Measurements from ENCODE around the gene SLC39A7. TPM values are rescaled to one million over a fixed set of nuclear protein-coding genes. Genes with fewer than 3 reads are reported as not detected.
"Not testable (repeated sequence)": the region's sequence is repeated elsewhere in the genome, so short reads cannot be mapped to it uniquely, and the experiment has no call there.

Gene SLC39A7
- total RNA-seq, 2 donors from 2014 or later: 123 to 163 TPM

DNA sequence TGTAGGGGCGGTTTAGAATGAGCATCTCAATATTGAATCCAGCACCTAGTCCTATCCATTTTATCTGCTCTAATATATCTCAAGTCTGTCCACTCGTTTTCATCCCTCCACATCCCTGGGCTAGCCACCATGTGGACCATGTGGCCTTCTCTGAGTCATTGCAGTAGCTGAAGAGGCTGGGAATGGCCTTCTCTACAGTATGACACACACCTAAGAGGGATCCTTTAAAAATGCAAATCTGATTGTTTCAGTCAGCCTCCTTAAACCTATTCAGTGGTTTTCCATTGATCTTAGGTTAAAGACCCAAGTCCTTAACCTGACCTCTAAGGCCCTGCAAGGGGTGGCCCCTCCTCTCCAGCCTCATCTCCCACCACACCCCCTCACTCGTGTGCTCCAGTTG is 17.0 kb downstream of the SLC39A7 start:
- no peak overlapping the region for H3K4me3 Mint-ChIP-seq
- no peak overlapping the region for H3K27ac Mint-ChIP-seq
- Histone ChIP-seq H3K4me1 (ENCODE audit: control insufficient read depth, insufficient read depth, low read length) (no peaks in the 10 kb centered on the region), H3K4me3 (ENCODE audit: low read length) (no peak overlapping the region), H3K27me3 (ENCODE audit: control insufficient read depth, insufficient read depth, low read length, poor library complexity, severe bottlenecking) (peaks cover 35% of the 10 kb centered on the region), H3K9me3 (ENCODE audit: control insufficient read depth, low read length) (no peaks in the 10 kb centered on the region), H3K36me3 (ENCODE audit: control insufficient read depth, insufficient read depth, low read length) (no peaks in the 10 kb centered on the region), H3K27ac (ENCODE audit: low read depth, low read length) (no peak overlapping the region), H3K9ac (ENCODE audit: extremely low read depth, low read length, poor library complexity, severe bottlenecking) (no peak overlapping the region)
- TF ChIP-seq, protein P1, sequence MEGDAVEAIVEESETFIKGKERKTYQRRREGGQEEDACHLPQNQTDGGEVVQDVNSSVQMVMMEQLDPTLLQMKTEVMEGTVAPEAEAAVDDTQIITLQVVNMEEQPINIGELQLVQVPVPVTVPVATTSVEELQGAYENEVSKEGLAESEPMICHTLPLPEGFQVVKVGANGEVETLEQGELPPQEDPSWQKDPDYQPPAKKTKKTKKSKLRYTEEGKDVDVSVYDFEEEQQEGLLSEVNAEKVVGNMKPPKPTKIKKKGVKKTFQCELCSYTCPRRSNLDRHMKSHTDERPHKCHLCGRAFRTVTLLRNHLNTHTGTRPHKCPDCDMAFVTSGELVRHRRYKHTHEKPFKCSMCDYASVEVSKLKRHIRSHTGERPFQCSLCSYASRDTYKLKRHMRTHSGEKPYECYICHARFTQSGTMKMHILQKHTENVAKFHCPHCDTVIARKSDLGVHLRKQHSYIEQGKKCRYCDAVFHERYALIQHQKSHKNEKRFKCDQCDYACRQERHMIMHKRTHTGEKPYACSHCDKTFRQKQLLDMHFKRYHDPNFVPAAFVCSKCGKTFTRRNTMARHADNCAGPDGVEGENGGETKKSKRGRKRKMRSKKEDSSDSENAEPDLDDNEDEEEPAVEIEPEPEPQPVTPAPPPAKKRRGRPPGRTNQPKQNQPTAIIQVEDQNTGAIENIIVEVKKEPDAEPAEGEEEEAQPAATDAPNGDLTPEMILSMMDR (conservative IDR thresholded peaks at IDR 0.05): no peak
- peaks cover 87% of the 10 kb centered on the region for H3K27me3 Mint-ChIP-seq (ENCODE audit: insufficient read depth)
- WGBS, 2 experiments (ENCODE audit: insufficient coverage in 1 of 2, insufficient read length in 1 of 2): 20 to 52% methylated on average over 1 to 3 of the region's 3 CpGs
- H3K36me3 Mint-ChIP-seq (ENCODE audit: low read depth): no peaks in the 10 kb centered on the region
- H3K4me1 Mint-ChIP-seq: peaks cover 10% of the 10 kb centered on the region
- peaks cover 2% of the 10 kb centered on the region for H3K9me3 Mint-ChIP-seq
- DNase-seq: no peak

DNA sequence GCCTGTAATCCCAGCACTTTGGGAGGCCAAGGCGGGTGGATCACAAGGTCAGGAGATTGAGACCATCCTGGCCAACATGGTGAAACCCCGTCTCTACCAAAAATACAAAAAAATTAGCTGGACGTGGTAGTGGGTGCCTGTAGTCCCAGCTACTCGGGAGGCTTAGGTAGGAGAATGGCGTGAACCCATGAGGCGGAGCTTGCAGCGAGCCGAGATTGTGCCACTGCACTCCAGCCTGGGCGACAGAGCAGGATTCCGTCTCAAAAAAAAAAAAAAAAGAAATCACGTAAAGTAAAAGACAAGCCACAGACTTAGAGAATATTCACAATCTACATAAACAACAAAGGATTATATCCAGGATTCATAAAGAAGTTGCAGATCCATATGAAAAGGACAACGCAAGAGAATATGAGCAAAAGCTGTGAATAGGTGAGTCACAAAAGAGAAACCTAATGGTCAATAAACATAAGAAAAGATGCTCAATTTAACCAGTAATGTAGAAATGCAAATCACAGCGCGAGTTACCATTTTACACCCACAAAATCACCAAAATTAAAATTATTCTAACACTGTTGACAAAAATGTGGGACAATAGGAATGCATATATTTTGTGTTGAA is 25.9 kb downstream of the SLC39A7 start:
- not testable (repeated sequence) for H3K4me3 ChIP-seq (ENCODE audit: low read length); H3K4me1 Mint-ChIP-seq; H3K9me3 Mint-ChIP-seq; H3K36me3 ChIP-seq (ENCODE audit: control insufficient read depth, insufficient read depth, low read length); H3K9me3 ChIP-seq (ENCODE audit: control insufficient read depth, low read length); H3K4me3 Mint-ChIP-seq; H3K4me1 ChIP-seq (ENCODE audit: control insufficient read depth, insufficient read depth, low read length); H3K36me3 Mint-ChIP-seq (ENCODE audit: low read depth); H3K27me3 ChIP-seq (ENCODE audit: control insufficient read depth, insufficient read depth, low read length, poor library complexity, severe bottlenecking); H3K9ac ChIP-seq (ENCODE audit: extremely low read depth, low read length, poor library complexity, severe bottlenecking); H3K27ac ChIP-seq (ENCODE audit: low read depth, low read length); H3K27ac Mint-ChIP-seq
- DNase-seq: peak; percentile 28
- WGBS, 2 experiments (ENCODE audit: insufficient coverage in 1 of 2, insufficient read length in 1 of 2): 44 to 58% methylated on average over 6 to 13 of the region's 14 CpGs
- H3K27me3 Mint-ChIP-seq (ENCODE audit: insufficient read depth): peaks cover 17% of the 10 kb centered on the region

DNA sequence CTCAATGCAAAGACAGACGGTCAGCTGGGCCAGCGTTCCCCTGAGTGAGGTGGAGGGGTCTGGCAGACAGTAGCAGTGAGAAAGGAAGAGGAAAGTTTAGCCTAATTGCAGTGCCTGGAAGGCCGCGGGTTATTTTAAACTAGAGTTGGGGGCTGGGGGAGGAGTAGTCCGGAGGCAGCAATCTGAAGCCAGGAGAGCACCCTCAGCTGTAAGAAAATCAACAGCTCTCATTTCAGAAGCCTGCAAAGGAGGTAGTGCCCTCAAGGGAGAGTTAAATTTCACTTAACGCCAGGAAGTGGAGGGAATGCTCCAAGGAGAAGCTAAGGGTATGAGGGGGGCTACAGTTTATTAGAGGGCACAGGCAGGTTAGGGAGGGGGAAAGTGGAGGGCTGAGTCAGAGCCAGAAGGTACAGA is 34.6 kb downstream of the SLC39A7 start:
- peaks cover 6% of the 10 kb centered on the region for H3K27me3 ChIP-seq (ENCODE audit: control insufficient read depth, insufficient read depth, low read length, poor library complexity, severe bottlenecking)
- no peaks in the 10 kb centered on the region for H3K9me3 ChIP-seq (ENCODE audit: control insufficient read depth, low read length)
- Mint-ChIP-seq H3K4me3 (no peak overlapping the region), H3K27ac (peak overlapping the region; percentile 74), H3K9me3 (no peaks in the 10 kb centered on the region), H3K4me1 (peaks cover 12% of the 10 kb centered on the region), H3K36me3 (ENCODE audit: low read depth) (no peaks in the 10 kb centered on the region), H3K27me3 (ENCODE audit: insufficient read depth) (peaks cover 19% of the 10 kb centered on the region)
- DNase-seq: peak; percentile 57
- WGBS, 2 experiments (ENCODE audit: insufficient coverage in 1 of 2, insufficient read length in 1 of 2): 27 to 40% methylated on average over 6 of the region's 6 CpGs
- no peak overlapping the region for H3K4me3 ChIP-seq (ENCODE audit: low read length)
- no peaks in the 10 kb centered on the region for H3K36me3 ChIP-seq (ENCODE audit: control insufficient read depth, insufficient read depth, low read length)
- no peak overlapping the region for H3K27ac ChIP-seq (ENCODE audit: low read depth, low read length)
- H3K4me1 ChIP-seq (ENCODE audit: control insufficient read depth, insufficient read depth, low read length): no peaks in the 10 kb centered on the region
- no peak overlapping the region for H3K9ac ChIP-seq (ENCODE audit: extremely low read depth, low read length, poor library complexity, severe bottlenecking)
- TF ChIP-seq, protein P1 (conservative IDR thresholded peaks at IDR 0.05): no peak

DNA sequence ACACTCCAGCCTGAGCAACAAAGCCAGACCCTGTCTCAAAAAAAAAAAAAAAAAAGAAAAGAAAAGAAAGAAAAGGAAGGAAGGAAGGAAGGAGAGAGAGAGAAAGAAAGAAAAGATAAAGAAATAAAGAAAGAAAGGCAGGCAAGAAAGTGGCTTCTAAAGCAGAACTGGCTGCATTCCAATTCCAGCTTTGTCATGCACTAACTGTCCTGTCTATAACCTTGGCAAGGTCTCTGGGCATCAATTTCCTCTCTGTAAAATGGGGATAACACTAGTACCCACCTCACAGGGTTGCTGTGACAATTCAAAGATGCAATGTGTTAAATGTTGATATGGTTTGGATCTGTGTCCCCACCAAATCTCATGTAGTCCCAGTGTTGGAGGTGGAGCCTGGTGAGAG is 35.7 kb downstream of the SLC39A7 start:
- Mint-ChIP-seq H3K27me3 (ENCODE audit: insufficient read depth) (peaks cover 23% of the 10 kb centered on the region), H3K4me3 (no peak overlapping the region), H3K9me3 (no peaks in the 10 kb centered on the region), H3K27ac (no peak overlapping the region), H3K4me1 (peaks cover 12% of the 10 kb centered on the region), H3K36me3 (ENCODE audit: low read depth) (no peaks in the 10 kb centered on the region)
- Histone ChIP-seq H3K4me1 (ENCODE audit: control insufficient read depth, insufficient read depth, low read length) (no peaks in the 10 kb centered on the region), H3K27ac (ENCODE audit: low read depth, low read length) (no peak overlapping the region), H3K9me3 (ENCODE audit: control insufficient read depth, low read length) (no peaks in the 10 kb centered on the region), H3K27me3 (ENCODE audit: control insufficient read depth, insufficient read depth, low read length, poor library complexity, severe bottlenecking) (peaks cover 6% of the 10 kb centered on the region), H3K4me3 (ENCODE audit: low read length) (no peak overlapping the region), H3K36me3 (ENCODE audit: control insufficient read depth, insufficient read depth, low read length) (no peaks in the 10 kb centered on the region), H3K9ac (ENCODE audit: extremely low read depth, low read length, poor library complexity, severe bottlenecking) (no peak overlapping the region)
- peak; percentile 0 for DNase-seq
- TF ChIP-seq, protein P1 (conservative IDR thresholded peaks at IDR 0.05): no peak

All from endodermal cell (in vitro differentiated cells).